Measurements from ENCODE around the gene LHFPL3.

Gene LHFPL3

GRCh38 chr7:104657134-104657533 is 328.7 kb downstream of the LHFPL3 start:
- no peak overlapping the region for H3K9ac ChIP-seq (ENCODE audit: low read length)
- no peaks in the 10 kb centered on the region for H3K9me2 ChIP-seq (replicated peaks; ENCODE audit: insufficient read depth, low read length)
- TF ChIP-seq CTCF (IDR thresholded peaks at IDR 0.05; ENCODE audit: low read length) (no peak), EZH2phosphoT487 (IDR thresholded peaks at IDR 0.05; ENCODE audit: low read length) (no peak), EZH2 (optimal IDR thresholded peaks at IDR 0.05; ENCODE audit: low read depth, low read length) (no peak)
- H3K4me2 ChIP-seq (ENCODE audit: low read depth, low read length): no peak overlapping the region
- no peaks in the 10 kb centered on the region for H3K79me2 ChIP-seq (ENCODE audit: low read length)
- H3K36me3 ChIP-seq (replicated peaks; ENCODE audit: insufficient read depth, low read length): no peaks in the 10 kb centered on the region
- no peaks in the 10 kb centered on the region for H3F3A ChIP-seq (ENCODE audit: insufficient read depth, low read length)
- H3K9me3 ChIP-seq (replicated peaks; ENCODE audit: insufficient read depth, low read length): no peaks in the 10 kb centered on the region
- H3K27me3 ChIP-seq (replicated peaks; ENCODE audit: insufficient read depth, low read length): no peaks in the 10 kb centered on the region
- no peaks in the 10 kb centered on the region for H4K20me1 ChIP-seq (ENCODE audit: insufficient read depth, low read length)
- H3K27ac ChIP-seq (ENCODE audit: low read length): no peak overlapping the region
- no peaks in the 10 kb centered on the region for H3K4me1 ChIP-seq (ENCODE audit: low read length)
- DNase-seq: no peak
- no peak overlapping the region for H2AFZ ChIP-seq (ENCODE audit: low read length)
- no peak overlapping the region for H3K4me3 ChIP-seq (ENCODE audit: low read length)

- Histone ChIP-seq H3K4me2 (ENCODE audit: low read depth, low read length) (no peak overlapping the region), H3K79me2 (ENCODE audit: low read length) (no peaks in the 10 kb centered on the region), H3K36me3 (replicated peaks; ENCODE audit: insufficient read depth, low read length) (no peaks in the 10 kb centered on the region), H4K20me1 (ENCODE audit: insufficient read depth, low read length) (no peaks in the 10 kb centered on the region), H3K27ac (ENCODE audit: low read length) (no peak overlapping the region), H3K27me3 (replicated peaks; ENCODE audit: insufficient read depth, low read length) (no peaks in the 10 kb centered on the region), H3K4me3 (ENCODE audit: low read length) (no peak overlapping the region), H3K9me3 (replicated peaks; ENCODE audit: insufficient read depth, low read length) (no peaks in the 10 kb centered on the region), H3K9ac (ENCODE audit: low read length) (no peak overlapping the region), H3K4me1 (ENCODE audit: low read length) (no peaks in the 10 kb centered on the region), H3F3A (ENCODE audit: insufficient read depth, low read length) (no peaks in the 10 kb centered on the region), H3K9me2 (replicated peaks; ENCODE audit: insufficient read depth, low read length) (no peaks in the 10 kb centered on the region), H2AFZ (ENCODE audit: low read length) (no peak overlapping the region)
- no peak for DNase-seq
- TF ChIP-seq EZH2phosphoT487 (IDR thresholded peaks at IDR 0.05; ENCODE audit: low read length): no peak
- TF ChIP-seq CTCF (IDR thresholded peaks at IDR 0.05; ENCODE audit: low read length): no peak
- TF ChIP-seq EZH2 (optimal IDR thresholded peaks at IDR 0.05; ENCODE audit: low read depth, low read length): no peak
These were observed 333.2 kb downstream of the LHFPL3 start for GRCh38 chr7:104661575-104661974.

- H3K27me3 ChIP-seq (replicated peaks; ENCODE audit: insufficient read depth, low read length): no peaks in the 10 kb centered on the region
- H3K9me3 ChIP-seq (replicated peaks; ENCODE audit: insufficient read depth, low read length): no peaks in the 10 kb centered on the region
- H4K20me1 ChIP-seq (ENCODE audit: insufficient read depth, low read length): no peaks in the 10 kb centered on the region
- H3K27ac ChIP-seq (ENCODE audit: low read length): no peak overlapping the region
- no peaks in the 10 kb centered on the region for H3K4me1 ChIP-seq (ENCODE audit: low read length)
- no peaks in the 10 kb centered on the region for H3K36me3 ChIP-seq (replicated peaks; ENCODE audit: insufficient read depth, low read length)
- no peak overlapping the region for H3K4me2 ChIP-seq (ENCODE audit: low read depth, low read length)
- H3K9ac ChIP-seq (ENCODE audit: low read length): no peak overlapping the region
- no peaks in the 10 kb centered on the region for H3F3A ChIP-seq (ENCODE audit: insufficient read depth, low read length)
- TF ChIP-seq CTCF (IDR thresholded peaks at IDR 0.05; ENCODE audit: low read length): no peak
- no peak for TF ChIP-seq EZH2 (optimal IDR thresholded peaks at IDR 0.05; ENCODE audit: low read depth, low read length)
- TF ChIP-seq EZH2phosphoT487 (IDR thresholded peaks at IDR 0.05; ENCODE audit: low read length): no peak
- no peak for DNase-seq
- H3K79me2 ChIP-seq (ENCODE audit: low read length): no peaks in the 10 kb centered on the region
- no peak overlapping the region for H2AFZ ChIP-seq (ENCODE audit: low read length)
- no peak overlapping the region for H3K4me3 ChIP-seq (ENCODE audit: low read length)
- H3K9me2 ChIP-seq (replicated peaks; ENCODE audit: insufficient read depth, low read length): no peaks in the 10 kb centered on the region
These were observed 336.2 kb downstream of the LHFPL3 start for GRCh38 chr7:104664648-104665047.
